AG04450 (cell line): ENCODE results near the gene MPRIP. TPM values are rescaled to one million over a fixed set of nuclear protein-coding genes. Genes with fewer than 3 reads are reported as not detected.

Experiments used
- CTCF ChIA-PET: fragments of 300-600, 350-600 bp; formaldehyde crosslinking; extraction: SDS; loops from one replicate; lab custom pipeline; 2022; ENCODE audit warnings: antibody characterized with exemption, inconsistent platforms; lab: Charles Lee
- POLR2A ChIA-PET: fragments of 350-600 bp; formaldehyde crosslinking; extraction: SDS; loops from one replicate; lab custom pipeline; 2021; ENCODE audit warnings: antibody characterized with exemption, inconsistent platforms; lab: Yijun Ruan, JAX
- DNase-seq: peaks from one replicate; pipeline ENCODE4 v3.0.0-alpha.2; 2011; ENCODE audit warnings: low read depth, low spot score
- H3K27ac ChIP-seq: one replicate; pipeline ENCODE4 v1.5.1; 2012; ENCODE audit warnings: low read depth, low read length, control low read depth
- H3K27me3 ChIP-seq: one replicate; pipeline ENCODE4 v1.6.0; 2012; ENCODE audit warnings: low read length; ENCODE audit not compliant: control insufficient read depth, insufficient read depth
- H3K4me3 ChIP-seq: 2 replicates; pipeline ENCODE4 v1.5.1; 2011; ENCODE audit warnings: mild to moderate bottlenecking, low read depth, low read length, control low read depth
- H3K9me3 ChIP-seq: 2 replicates; pipeline ENCODE4 v1.5.1; 2012; ENCODE audit warnings: low read length; ENCODE audit not compliant: control insufficient read depth, insufficient read depth
- polyA plus RNA-seq: library from polyadenylated mRNA; depleted of rRNA; stranded (reverse); fragments of >200 nt; gene quantifications from 2 replicates; pipeline ENCODE4 v1.2.3, GENCODE V29; 2011
- TF ChIP-seq, protein P1 (sequence below): IDR thresholded peaks from 2 replicates; pipeline ENCODE4 v1.5.1; 2011; ENCODE audit warnings: low read depth, low read length, control low read depth, inconsistent platforms

Gene MPRIP
- polyA plus RNA-seq, 1 experiment = 95.0 TPM

DNA sequence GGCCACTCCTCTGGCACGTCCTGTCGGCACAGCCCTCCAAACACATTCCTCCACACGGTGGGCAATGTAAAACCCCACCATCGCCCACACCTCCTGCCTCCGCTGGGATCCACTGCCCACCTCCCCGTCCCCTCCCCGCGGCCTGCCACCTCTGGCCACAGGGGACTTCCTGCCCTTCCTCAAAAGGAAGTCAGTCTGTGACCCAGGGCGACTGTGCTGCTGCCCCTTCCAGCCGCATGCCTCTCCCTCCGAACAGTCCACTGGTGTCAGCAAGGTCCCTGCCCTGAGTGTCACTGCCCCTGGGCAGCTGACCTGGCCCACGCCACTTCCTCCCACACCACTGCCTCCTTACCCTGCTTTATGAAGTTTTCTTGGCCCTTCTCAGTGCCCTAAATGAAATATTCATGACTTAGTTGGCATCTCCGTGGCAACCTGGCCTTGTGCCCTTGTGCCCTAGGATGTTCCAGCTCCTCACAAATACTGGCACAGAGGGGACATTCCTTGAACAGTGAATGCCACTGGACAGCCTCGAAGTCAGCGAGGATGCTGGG lies 161.9 kb downstream of the MPRIP start:
- Histone ChIP-seq H3K4me3 (no peak overlapping the region), H3K9me3 (no peaks in the 10 kb centered on the region; the same call in 1 of the 2 replicates), H3K27ac (no peak overlapping the region), H3K27me3 (no peaks in the 10 kb centered on the region)
- POLR2A ChIA-PET = no interaction called here
- no peak for DNase-seq
- TF ChIP-seq, protein P1, sequence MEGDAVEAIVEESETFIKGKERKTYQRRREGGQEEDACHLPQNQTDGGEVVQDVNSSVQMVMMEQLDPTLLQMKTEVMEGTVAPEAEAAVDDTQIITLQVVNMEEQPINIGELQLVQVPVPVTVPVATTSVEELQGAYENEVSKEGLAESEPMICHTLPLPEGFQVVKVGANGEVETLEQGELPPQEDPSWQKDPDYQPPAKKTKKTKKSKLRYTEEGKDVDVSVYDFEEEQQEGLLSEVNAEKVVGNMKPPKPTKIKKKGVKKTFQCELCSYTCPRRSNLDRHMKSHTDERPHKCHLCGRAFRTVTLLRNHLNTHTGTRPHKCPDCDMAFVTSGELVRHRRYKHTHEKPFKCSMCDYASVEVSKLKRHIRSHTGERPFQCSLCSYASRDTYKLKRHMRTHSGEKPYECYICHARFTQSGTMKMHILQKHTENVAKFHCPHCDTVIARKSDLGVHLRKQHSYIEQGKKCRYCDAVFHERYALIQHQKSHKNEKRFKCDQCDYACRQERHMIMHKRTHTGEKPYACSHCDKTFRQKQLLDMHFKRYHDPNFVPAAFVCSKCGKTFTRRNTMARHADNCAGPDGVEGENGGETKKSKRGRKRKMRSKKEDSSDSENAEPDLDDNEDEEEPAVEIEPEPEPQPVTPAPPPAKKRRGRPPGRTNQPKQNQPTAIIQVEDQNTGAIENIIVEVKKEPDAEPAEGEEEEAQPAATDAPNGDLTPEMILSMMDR = no peak
- CTCF ChIA-PET = no interaction called here

GRCh38 chr17:17204635-17205231 lies 162.5 kb downstream of the MPRIP start:
- H3K9me3 ChIP-seq = no peaks in the 10 kb centered on the region; the same call in 1 of the 2 replicates
- DNase-seq = no peak
- H3K27ac ChIP-seq = no peak overlapping the region
- TF ChIP-seq, protein P1 = no peak
- H3K4me3 ChIP-seq = peak overlapping the region; percentile 58
- no peaks in the 10 kb centered on the region for H3K27me3 ChIP-seq
- CTCF ChIA-PET = no interaction called here
- POLR2A ChIA-PET = no interaction called here

DNA sequence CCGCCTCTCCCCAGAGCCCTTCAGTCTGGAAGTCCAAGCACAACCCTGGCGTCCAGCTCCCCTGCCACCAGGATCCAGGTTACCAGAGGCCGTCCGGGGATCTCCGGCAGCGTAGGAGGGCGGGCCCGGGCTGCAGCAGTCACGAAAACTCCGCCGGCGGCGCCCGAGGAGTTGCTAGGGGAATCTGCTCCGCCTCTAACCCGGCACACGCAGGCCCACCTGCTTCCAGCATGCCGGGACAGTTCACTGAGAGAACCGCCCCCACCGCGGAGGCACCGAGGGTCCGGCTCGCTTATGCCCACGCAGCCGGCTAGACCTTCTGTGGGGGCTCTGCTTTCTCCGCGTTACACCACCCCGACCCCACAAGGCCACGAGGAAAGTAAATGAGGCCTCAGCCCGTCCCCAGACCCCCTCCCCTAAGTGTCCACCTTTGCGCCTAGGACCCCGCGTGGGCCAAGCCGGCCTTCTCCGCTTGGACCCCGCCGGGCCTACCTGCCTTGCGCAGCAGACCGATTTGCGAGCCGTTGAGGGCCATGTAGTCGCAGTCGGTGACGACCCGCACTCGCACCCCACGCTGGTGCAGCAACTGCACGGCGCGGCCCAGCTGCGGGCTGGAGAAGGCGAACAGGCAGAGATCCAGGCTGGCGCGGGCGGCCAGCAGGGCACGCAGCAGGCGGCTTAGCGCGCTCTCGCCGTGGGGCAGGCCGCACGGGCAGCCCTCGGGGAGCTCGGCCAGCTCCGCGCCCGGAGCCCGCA lies 163.3 kb downstream of the MPRIP start:
- POLR2A ChIA-PET = no interaction called here
- DNase-seq = no peak
- H3K9me3 ChIP-seq = no peaks in the 10 kb centered on the region; the same call in 1 of the 2 replicates
- peak overlapping the region; percentile 58 for H3K4me3 ChIP-seq
- no peaks in the 10 kb centered on the region for H3K27me3 ChIP-seq
- TF ChIP-seq, protein P1 = no peak
- CTCF ChIA-PET = no interaction called here
- no peak overlapping the region for H3K27ac ChIP-seq

DNA sequence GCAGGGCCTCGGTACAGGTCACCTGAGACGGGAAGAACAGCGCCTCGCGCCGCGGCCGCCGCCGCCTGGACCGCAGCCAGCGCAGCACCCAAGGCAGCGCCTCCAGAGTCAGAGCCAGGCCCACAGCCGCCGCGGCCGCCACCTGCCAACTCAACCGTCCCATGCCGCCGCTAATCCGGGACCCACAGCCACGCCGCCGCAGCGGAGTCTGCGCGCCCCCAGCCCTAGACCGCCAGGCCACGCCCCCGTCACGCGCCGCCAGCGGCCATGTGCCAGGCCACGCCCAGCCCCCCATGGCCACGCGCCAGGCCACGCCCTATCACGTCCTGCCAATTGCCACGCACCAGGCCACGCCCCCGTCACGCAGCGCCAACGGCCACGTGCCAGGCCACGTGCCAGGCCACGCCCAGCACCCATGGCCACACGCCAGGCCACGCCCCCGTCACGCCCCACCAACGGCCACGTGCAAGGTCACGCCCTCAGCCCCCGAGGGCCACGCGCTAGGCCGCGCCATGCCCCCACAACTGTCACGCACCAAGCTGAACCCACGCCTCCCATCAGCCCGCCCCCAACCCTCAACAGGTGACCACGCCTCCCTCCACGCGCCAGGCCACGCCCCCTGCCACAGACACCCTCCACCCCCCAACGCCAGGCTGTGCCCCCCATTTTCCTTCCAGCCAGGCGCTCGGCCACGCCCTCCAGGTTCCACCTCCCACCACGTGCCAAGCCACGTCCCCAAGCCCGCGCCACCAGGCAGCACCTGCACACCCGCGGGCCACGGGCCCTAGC lies 164.1 kb downstream of the MPRIP start, which contains the start of gene PLD6:
Gene PLD6, minus strand, starts transcription at position 210 of the 789 bp plus-strand sequence. Its CDS starts 47 bp downstream, at position 163.
- CTCF ChIA-PET = no interaction called here
- peak within 1 kb of the TSS; percentile 31 for H3K27ac ChIP-seq
- POLR2A ChIA-PET = interaction anchor here (1.4 kb wide), 1 partner anchor 31 kb away, joined by 5 read pairs; the partner anchor contains the start of gene FLCN
- TF ChIP-seq, protein P1 = no peak
- no peaks in the 10 kb centered on the region for H3K27me3 ChIP-seq
- H3K9me3 ChIP-seq = no peaks in the 10 kb centered on the region; the same call in 1 of the 2 replicates
- DNase-seq = no peak
- peak within 1 kb of the TSS; percentile 58 for H3K4me3 ChIP-seq
